HEK293 (cell line): ENCODE data around the gene MRNIP.

ENCODE experiments used
- HOXC10 ChIP-seq: sonication (generic); formaldehyde crosslinking; IDR thresholded peaks from 2 replicates; pipeline ENCODE4 v1.8.1; 2023; ENCODE audit warnings: mild to moderate bottlenecking, missing genetic modification reagents
- KLF8 ChIP-seq: fragments of 450-650 bp; formaldehyde crosslinking; IDR thresholded peaks from 2 replicates; pipeline ENCODE4 v1.5.1; 2016; ENCODE audit warnings: missing biosample characterization, missing genetic modification characterization
- MYNN ChIP-seq: fragments of 450-650 bp; formaldehyde crosslinking; IDR thresholded peaks from 2 replicates; pipeline ENCODE4 v1.5.1; 2016; ENCODE audit warnings: missing biosample characterization, missing genetic modification characterization, borderline replicate concordance
- MZF1 ChIP-seq: fragments of 450-650 bp; formaldehyde crosslinking; IDR thresholded peaks from 2 replicates; pipeline ENCODE4 v1.5.1; 2017; ENCODE audit warnings: missing biosample characterization, missing genetic modification characterization, borderline replicate concordance
- OVOL3 ChIP-seq: fragments of 450-650 bp; formaldehyde crosslinking; IDR thresholded peaks from 2 replicates; pipeline ENCODE4 v1.5.1; 2016; ENCODE audit warnings: missing biosample characterization, missing genetic modification characterization
- RBAK ChIP-seq: fragments of 450-650 bp; formaldehyde crosslinking; IDR thresholded peaks from 2 replicates; pipeline ENCODE4 v1.5.1; 2016; ENCODE audit warnings: missing biosample characterization, missing genetic modification characterization
- REPIN1 ChIP-seq: fragments of 450-650 bp; formaldehyde crosslinking; IDR thresholded peaks from 2 replicates; pipeline ENCODE4 v1.5.1; 2017; ENCODE audit warnings: missing biosample characterization, missing genetic modification characterization, low read depth
- SP3 ChIP-seq: fragments of 450-650 bp; formaldehyde crosslinking; IDR thresholded peaks from 2 replicates; pipeline ENCODE4 v1.5.1; 2016; ENCODE audit warnings: missing biosample characterization, missing genetic modification characterization
- SP7 ChIP-seq: fragments of 450-650 bp; formaldehyde crosslinking; IDR thresholded peaks from 2 replicates; pipeline ENCODE4 v1.5.1; 2016; ENCODE audit warnings: missing biosample characterization, missing genetic modification characterization
- ZBTB20 ChIP-seq: fragments of 450-650 bp; formaldehyde crosslinking; IDR thresholded peaks from 2 replicates; pipeline ENCODE4 v1.5.1; 2016; ENCODE audit warnings: missing biosample characterization, missing genetic modification characterization
- ZBTB7A ChIP-seq: fragments of 450-650 bp; formaldehyde crosslinking; IDR thresholded peaks from 2 replicates; pipeline ENCODE4 v1.5.1; 2016; ENCODE audit warnings: low read depth, missing biosample characterization, missing genetic modification characterization
- ZEB2 ChIP-seq: fragments of 450-650 bp; formaldehyde crosslinking; IDR thresholded peaks from 2 replicates; pipeline ENCODE4 v1.5.1; 2016; ENCODE audit warnings: missing biosample characterization, missing genetic modification characterization
- ZFP37 ChIP-seq: fragments of 450-650 bp; formaldehyde crosslinking; IDR thresholded peaks from 2 replicates; pipeline ENCODE4 v1.5.1; 2016; ENCODE audit warnings: missing biosample characterization, missing genetic modification characterization
- ZFP69B ChIP-seq: fragments of 450-650 bp; formaldehyde crosslinking; IDR thresholded peaks from 2 replicates; pipeline ENCODE4 v1.5.1; 2016; ENCODE audit warnings: missing biosample characterization, missing genetic modification characterization
- ZNF10 ChIP-seq: fragments of 450-650 bp; formaldehyde crosslinking; IDR thresholded peaks from 2 replicates; pipeline ENCODE4 v1.5.1; 2017; ENCODE audit warnings: missing biosample characterization, missing genetic modification characterization
- ZNF133 ChIP-seq: fragments of 450-650 bp; formaldehyde crosslinking; IDR thresholded peaks from 2 replicates; pipeline ENCODE4 v1.5.1; 2016; ENCODE audit warnings: missing biosample characterization, missing genetic modification characterization
- ZNF138 ChIP-seq: fragments of 450-650 bp; formaldehyde crosslinking; IDR thresholded peaks from 2 replicates; pipeline ENCODE4 v1.5.1; 2016; ENCODE audit warnings: missing biosample characterization, missing genetic modification characterization, borderline replicate concordance
- ZNF23 ChIP-seq: fragments of 450-650 bp; formaldehyde crosslinking; IDR thresholded peaks from 2 replicates; pipeline ENCODE4 v1.5.1; 2016; ENCODE audit warnings: missing biosample characterization, missing genetic modification characterization, borderline replicate concordance
- ZNF311 ChIP-seq: fragments of 450-650 bp; formaldehyde crosslinking; IDR thresholded peaks from 2 replicates; pipeline ENCODE4 v1.5.1; 2017; ENCODE audit warnings: missing biosample characterization, missing genetic modification characterization, borderline replicate concordance
- ZNF354C ChIP-seq: fragments of 450-650 bp; formaldehyde crosslinking; IDR thresholded peaks from 2 replicates; pipeline ENCODE4 v1.5.1; 2016; ENCODE audit warnings: missing biosample characterization, missing genetic modification characterization, low read depth, borderline replicate concordance
- ZNF423 ChIP-seq: fragments of 450-650 bp; formaldehyde crosslinking; IDR thresholded peaks from 2 replicates; pipeline ENCODE4 v1.5.1; 2016; ENCODE audit warnings: missing biosample characterization, missing genetic modification characterization
- ZNF473 ChIP-seq: fragments of 450-650 bp; formaldehyde crosslinking; IDR thresholded peaks from 2 replicates; pipeline ENCODE4 v1.5.1; 2017; ENCODE audit warnings: missing biosample characterization, missing genetic modification characterization
- ZNF510 ChIP-seq: fragments of 450-650 bp; formaldehyde crosslinking; IDR thresholded peaks from 2 replicates; pipeline ENCODE4 v1.5.1; 2018; ENCODE audit warnings: mild to moderate bottlenecking, missing genetic modification characterization, missing biosample characterization; ENCODE audit not compliant: insufficient replicate concordance
- ZNF530 ChIP-seq: fragments of 450-650 bp; formaldehyde crosslinking; IDR thresholded peaks from 2 replicates; pipeline ENCODE4 v1.5.1; 2016; ENCODE audit warnings: low read depth, missing biosample characterization, missing genetic modification characterization
- ZNF626 ChIP-seq: fragments of 450-650 bp; sonication (Bioruptor Pico); formaldehyde crosslinking; IDR thresholded peaks from 2 replicates; pipeline ENCODE4 v1.5.1; 2018; ENCODE audit warnings: missing biosample characterization, missing genetic modification characterization, inconsistent platforms
- ZNF830 ChIP-seq: fragments of 450-650 bp; IDR thresholded peaks from 2 replicates; pipeline ENCODE4 v1.5.0; 2018; ENCODE audit warnings: missing biosample characterization, missing genetic modification characterization, low read depth, mild to moderate bottlenecking, moderate library complexity
- TF ChIP-seq, protein P1 (sequence below): fragments of 450-650 bp; formaldehyde crosslinking; IDR thresholded peaks from 2 replicates; pipeline ENCODE4 v1.5.1; 2017; ENCODE audit warnings: missing biosample characterization, missing genetic modification characterization
- TF ChIP-seq, protein P2 (sequence below): fragments of 450-650 bp; formaldehyde crosslinking; IDR thresholded peaks from 2 replicates; pipeline ENCODE4 v1.5.1; 2016; ENCODE audit warnings: missing biosample characterization, missing genetic modification characterization
- TF ChIP-seq, protein P3 (sequence below): fragments of 450-650 bp; formaldehyde crosslinking; IDR thresholded peaks from 2 replicates; pipeline ENCODE4 v1.5.1; 2016; ENCODE audit warnings: missing biosample characterization, missing genetic modification characterization
- TF ChIP-seq, protein P4 (sequence below): fragments of 450-650 bp; formaldehyde crosslinking; IDR thresholded peaks from 2 replicates; pipeline ENCODE4 v1.5.1; 2017; ENCODE audit warnings: missing biosample characterization, missing genetic modification characterization
- TF ChIP-seq, protein P5 (sequence below): fragments of 450-650 bp; formaldehyde crosslinking; IDR thresholded peaks from 2 replicates; pipeline ENCODE4 v1.5.1; 2017; ENCODE audit warnings: missing biosample characterization, missing genetic modification characterization

MRNIP gene

DNA sequence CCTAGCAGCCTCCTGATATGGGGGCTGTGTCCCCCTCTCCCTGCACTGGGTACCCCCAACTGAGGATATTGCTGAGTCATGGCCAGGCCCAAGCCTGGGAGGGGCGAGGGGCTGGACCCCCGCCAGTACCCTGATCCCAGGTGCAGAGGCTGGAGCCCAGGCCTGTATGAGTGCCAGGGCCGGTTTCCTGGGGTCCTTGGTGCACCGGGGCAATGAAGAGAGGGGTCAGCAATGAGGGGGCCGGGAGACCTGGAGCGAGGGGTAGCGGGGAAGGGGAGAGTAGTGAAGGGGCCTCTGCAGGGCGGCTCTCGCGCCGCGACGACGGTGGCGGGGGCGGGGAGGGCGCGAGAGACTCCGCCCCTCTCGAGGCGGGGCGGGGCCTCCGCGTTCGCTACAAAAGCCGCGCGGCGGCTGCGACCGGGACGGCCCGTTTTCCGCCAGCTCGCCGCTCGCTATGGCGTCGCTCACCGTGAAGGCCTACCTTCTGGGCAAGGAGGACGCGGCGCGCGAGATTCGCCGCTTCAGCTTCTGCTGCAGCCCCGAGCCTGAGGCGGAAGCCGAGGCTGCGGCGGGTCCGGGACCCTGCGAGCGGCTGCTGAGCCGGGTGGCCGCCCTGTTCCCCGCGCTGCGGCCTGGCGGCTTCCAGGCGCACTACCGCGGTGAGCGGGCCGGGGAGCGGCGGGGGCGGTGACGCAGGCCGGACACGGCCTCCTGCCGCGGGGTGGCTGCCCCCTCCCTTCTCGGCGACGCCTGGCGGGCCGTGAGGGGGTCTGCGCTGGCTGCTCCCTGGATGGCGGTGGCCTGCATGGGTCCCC is 37.9 kb downstream of the MRNIP start, which contains the start of gene SQSTM1 (continued):
- TF ChIP-seq, protein P1, sequence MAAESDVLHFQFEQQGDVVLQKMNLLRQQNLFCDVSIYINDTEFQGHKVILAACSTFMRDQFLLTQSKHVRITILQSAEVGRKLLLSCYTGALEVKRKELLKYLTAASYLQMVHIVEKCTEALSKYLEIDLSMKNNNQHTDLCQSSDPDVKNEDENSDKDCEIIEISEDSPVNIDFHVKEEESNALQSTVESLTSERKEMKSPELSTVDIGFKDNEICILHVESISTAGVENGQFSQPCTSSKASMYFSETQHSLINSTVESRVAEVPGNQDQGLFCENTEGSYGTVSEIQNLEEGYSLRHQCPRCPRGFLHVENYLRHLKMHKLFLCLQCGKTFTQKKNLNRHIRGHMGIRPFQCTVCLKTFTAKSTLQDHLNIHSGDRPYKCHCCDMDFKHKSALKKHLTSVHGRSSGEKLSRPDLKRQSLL, result no peak; the same call in 1 of the 2 replicates
- TF ChIP-seq ZNF530 (tag by site-specific recombination), result no peak
- TF ChIP-seq, protein P2, sequence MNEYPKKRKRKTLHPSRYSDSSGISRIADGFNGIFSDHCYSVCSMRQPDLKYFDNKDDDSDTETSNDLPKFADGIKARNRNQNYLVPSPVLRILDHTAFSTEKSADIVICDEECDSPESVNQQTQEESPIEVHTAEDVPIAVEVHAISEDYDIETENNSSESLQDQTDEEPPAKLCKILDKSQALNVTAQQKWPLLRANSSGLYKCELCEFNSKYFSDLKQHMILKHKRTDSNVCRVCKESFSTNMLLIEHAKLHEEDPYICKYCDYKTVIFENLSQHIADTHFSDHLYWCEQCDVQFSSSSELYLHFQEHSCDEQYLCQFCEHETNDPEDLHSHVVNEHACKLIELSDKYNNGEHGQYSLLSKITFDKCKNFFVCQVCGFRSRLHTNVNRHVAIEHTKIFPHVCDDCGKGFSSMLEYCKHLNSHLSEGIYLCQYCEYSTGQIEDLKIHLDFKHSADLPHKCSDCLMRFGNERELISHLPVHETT (tag by site-specific recombination), result peak; percentile 77; the same call in 1 of the 2 replicates
- 0 out of 2 replicates have a peak, but pooled peaks have one; percentile 10 for TF ChIP-seq ZFP69B (tag by site-specific recombination)
- TF ChIP-seq MYNN (tag by site-specific recombination), result no peak
- peak; percentile 92 for TF ChIP-seq ZEB2 (tag by site-specific recombination)
- TF ChIP-seq ZNF830 (tag by site-specific recombination), result no peak
- TF ChIP-seq ZNF354C (tag by site-specific recombination), result no peak
- no peak for TF ChIP-seq ZNF626 (tag by site-specific recombination)
- TF ChIP-seq HOXC10 (CRISPR knock-in tag), result no peak
- TF ChIP-seq REPIN1 (tag by site-specific recombination), result 0 out of 2 replicates have a peak, but pooled peaks have one; percentile 16
- TF ChIP-seq ZNF138 (tag by site-specific recombination), result no peak
- TF ChIP-seq ZNF423 (tag by site-specific recombination), result 0 out of 2 replicates have a peak, but pooled peaks have one; percentile 10
- TF ChIP-seq, protein P3, sequence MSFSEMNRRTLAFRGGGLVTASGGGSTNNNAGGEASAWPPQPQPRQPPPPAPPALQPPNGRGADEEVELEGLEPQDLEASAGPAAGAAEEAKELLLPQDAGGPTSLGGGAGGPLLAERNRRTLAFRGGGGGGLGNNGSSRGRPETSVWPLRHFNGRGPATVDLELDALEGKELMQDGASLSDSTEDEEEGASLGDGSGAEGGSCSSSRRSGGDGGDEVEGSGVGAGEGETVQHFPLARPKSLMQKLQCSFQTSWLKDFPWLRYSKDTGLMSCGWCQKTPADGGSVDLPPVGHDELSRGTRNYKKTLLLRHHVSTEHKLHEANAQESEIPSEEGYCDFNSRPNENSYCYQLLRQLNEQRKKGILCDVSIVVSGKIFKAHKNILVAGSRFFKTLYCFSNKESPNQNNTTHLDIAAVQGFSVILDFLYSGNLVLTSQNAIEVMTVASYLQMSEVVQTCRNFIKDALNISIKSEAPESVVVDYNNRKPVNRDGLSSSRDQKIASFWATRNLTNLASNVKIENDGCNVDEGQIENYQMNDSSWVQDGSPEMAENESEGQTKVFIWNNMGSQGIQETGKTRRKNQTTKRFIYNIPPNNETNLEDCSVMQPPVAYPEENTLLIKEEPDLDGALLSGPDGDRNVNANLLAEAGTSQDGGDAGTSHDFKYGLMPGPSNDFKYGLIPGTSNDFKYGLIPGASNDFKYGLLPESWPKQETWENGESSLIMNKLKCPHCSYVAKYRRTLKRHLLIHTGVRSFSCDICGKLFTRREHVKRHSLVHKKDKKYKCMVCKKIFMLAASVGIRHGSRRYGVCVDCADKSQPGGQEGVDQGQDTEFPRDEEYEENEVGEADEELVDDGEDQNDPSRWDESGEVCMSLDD (tag by site-specific recombination), result peak; percentile 93
- TF ChIP-seq SP7, result peak; percentile 82
- TF ChIP-seq, protein P4, sequence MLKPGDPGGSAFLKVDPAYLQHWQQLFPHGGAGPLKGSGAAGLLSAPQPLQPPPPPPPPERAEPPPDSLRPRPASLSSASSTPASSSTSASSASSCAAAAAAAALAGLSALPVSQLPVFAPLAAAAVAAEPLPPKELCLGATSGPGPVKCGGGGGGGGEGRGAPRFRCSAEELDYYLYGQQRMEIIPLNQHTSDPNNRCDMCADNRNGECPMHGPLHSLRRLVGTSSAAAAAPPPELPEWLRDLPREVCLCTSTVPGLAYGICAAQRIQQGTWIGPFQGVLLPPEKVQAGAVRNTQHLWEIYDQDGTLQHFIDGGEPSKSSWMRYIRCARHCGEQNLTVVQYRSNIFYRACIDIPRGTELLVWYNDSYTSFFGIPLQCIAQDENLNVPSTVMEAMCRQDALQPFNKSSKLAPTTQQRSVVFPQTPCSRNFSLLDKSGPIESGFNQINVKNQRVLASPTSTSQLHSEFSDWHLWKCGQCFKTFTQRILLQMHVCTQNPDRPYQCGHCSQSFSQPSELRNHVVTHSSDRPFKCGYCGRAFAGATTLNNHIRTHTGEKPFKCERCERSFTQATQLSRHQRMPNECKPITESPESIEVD (tag by site-specific recombination), result no peak
- peak; percentile 69; the same call in 1 of the 2 replicates for TF ChIP-seq ZBTB20
- peak; percentile 98 for TF ChIP-seq KLF8 (tag by site-specific recombination)
- TF ChIP-seq MZF1 (tag by site-specific recombination), result peak; percentile 17; the same call in 1 of the 2 replicates
- TF ChIP-seq OVOL3, result no peak
- TF ChIP-seq ZNF133 (tag by site-specific recombination), result no peak
- TF ChIP-seq ZBTB7A, result 0 out of 2 replicates have a peak, but pooled peaks have one; percentile 58
- TF ChIP-seq, protein P5, sequence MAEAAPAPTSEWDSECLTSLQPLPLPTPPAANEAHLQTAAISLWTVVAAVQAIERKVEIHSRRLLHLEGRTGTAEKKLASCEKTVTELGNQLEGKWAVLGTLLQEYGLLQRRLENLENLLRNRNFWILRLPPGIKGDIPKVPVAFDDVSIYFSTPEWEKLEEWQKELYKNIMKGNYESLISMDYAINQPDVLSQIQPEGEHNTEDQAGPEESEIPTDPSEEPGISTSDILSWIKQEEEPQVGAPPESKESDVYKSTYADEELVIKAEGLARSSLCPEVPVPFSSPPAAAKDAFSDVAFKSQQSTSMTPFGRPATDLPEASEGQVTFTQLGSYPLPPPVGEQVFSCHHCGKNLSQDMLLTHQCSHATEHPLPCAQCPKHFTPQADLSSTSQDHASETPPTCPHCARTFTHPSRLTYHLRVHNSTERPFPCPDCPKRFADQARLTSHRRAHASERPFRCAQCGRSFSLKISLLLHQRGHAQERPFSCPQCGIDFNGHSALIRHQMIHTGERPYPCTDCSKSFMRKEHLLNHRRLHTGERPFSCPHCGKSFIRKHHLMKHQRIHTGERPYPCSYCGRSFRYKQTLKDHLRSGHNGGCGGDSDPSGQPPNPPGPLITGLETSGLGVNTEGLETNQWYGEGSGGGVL (tag by site-specific recombination), result peak; percentile 73; the same call in 1 of the 2 replicates
- TF ChIP-seq ZNF311, result no peak
- TF ChIP-seq ZNF510 (tag by site-specific recombination), result no peak
- no peak for TF ChIP-seq ZNF23 (tag by site-specific recombination)
- TF ChIP-seq SP3 (tag by site-specific recombination), result peak; percentile 95
- TF ChIP-seq ZNF473 (tag by site-specific recombination), result no peak
- no peak for TF ChIP-seq RBAK (tag by site-specific recombination)
- TF ChIP-seq ZFP37 (tag by site-specific recombination), result peak; percentile 83; the same call in 1 of the 2 replicates
- TF ChIP-seq ZNF10 (tag by site-specific recombination), result 0 out of 2 replicates have a peak, but pooled peaks have one; percentile 7
